Measurements from ENCODE around the gene SHISA9. TPM values are rescaled to one million over a fixed set of nuclear protein-coding genes. Genes with fewer than 3 reads are reported as not detected.

The SHISA9 gene
- total and polyA plus RNA-seq, 5 donors from 2014 or later: not detected

- ATAC-seq (ENCODE audit: low read depth in 2 of 2) (no peak), DNase-seq (no peak)
- peaks cover 0 to 4% (median 0%) of the 10 kb centered on the region in 7 donors for H3K9me3 Mint-ChIP-seq
- peaks cover 13% of the 10 kb centered on the region for H3K27me3 Mint-ChIP-seq
- no peaks in the 10 kb centered on the region for H3K4me1 ChIP-seq (ENCODE audit: control insufficient read depth, insufficient read depth, low read length, poor library complexity, severe bottlenecking)
- no peaks in the 10 kb centered on the region for H3K36me3 Mint-ChIP-seq
- H3K27ac ChIP-seq (ENCODE audit: insufficient read depth, low read length, poor library complexity, severe bottlenecking): no peak overlapping the region
- no peak overlapping the region for H3K27ac Mint-ChIP-seq
- no peaks in the 10 kb centered on the region for H3K9me3 ChIP-seq (ENCODE audit: control insufficient read depth in 2 of 2, low read length in 2 of 2)
- no peaks in the 10 kb centered on the region for H3K27me3 ChIP-seq (ENCODE audit: control insufficient read depth, insufficient read depth, low read length)
- no peaks in the 10 kb centered on the region for H3K36me3 ChIP-seq (ENCODE audit: control insufficient read depth, insufficient read depth, low read length)
- H3K4me3 ChIP-seq (ENCODE audit: low read depth, low read length): no peak overlapping the region
- H3K4me3 Mint-ChIP-seq: no peak overlapping the region
- H3K4me1 Mint-ChIP-seq: no peaks in the 10 kb centered on the region
Measured at GRCh38 chr16:12999368-12999767, 98.0 kb downstream of the SHISA9 start.

GRCh38 chr16:13005721-13006247 lies 104.4 kb downstream of the SHISA9 start:
- Mint-ChIP-seq H3K4me1 (no peaks in the 10 kb centered on the region), H3K27ac (no peak overlapping the region), H3K4me3 (no peak overlapping the region), H3K9me3 (peaks cover 0 to 7% (median 2%) of the 10 kb centered on the region in 7 donors), H3K27me3 (peaks cover 20% of the 10 kb centered on the region), H3K36me3 (no peaks in the 10 kb centered on the region)
- no peaks in the 10 kb centered on the region for H3K9me3 ChIP-seq (ENCODE audit: control insufficient read depth in 2 of 2, low read length in 2 of 2)
- ATAC-seq (ENCODE audit: low read depth in 2 of 2) (no peak), DNase-seq (no peak)
- no peaks in the 10 kb centered on the region for H3K27me3 ChIP-seq (ENCODE audit: control insufficient read depth, insufficient read depth, low read length)
- no peaks in the 10 kb centered on the region for H3K4me1 ChIP-seq (ENCODE audit: control insufficient read depth, insufficient read depth, low read length, poor library complexity, severe bottlenecking)
- no peaks in the 10 kb centered on the region for H3K36me3 ChIP-seq (ENCODE audit: control insufficient read depth, insufficient read depth, low read length)
- no peak overlapping the region for H3K4me3 ChIP-seq (ENCODE audit: low read depth, low read length)
- H3K27ac ChIP-seq (ENCODE audit: insufficient read depth, low read length, poor library complexity, severe bottlenecking): no peak overlapping the region

GRCh38 chr16:13012601-13013000 lies 111.2 kb downstream of the SHISA9 start:
- ATAC-seq (ENCODE audit: low read depth in 2 of 2) (no peak), DNase-seq (no peak)
- Mint-ChIP-seq H3K27ac (no peak overlapping the region), H3K4me1 (no peaks in the 10 kb centered on the region), H3K27me3 (peaks cover 7% of the 10 kb centered on the region), H3K4me3 (no peak overlapping the region), H3K36me3 (no peaks in the 10 kb centered on the region), H3K9me3 (peaks cover 0 to 2% (median 0%) of the 10 kb centered on the region in 7 donors)
- H3K27ac ChIP-seq (ENCODE audit: insufficient read depth, low read length, poor library complexity, severe bottlenecking): no peak overlapping the region
- H3K4me3 ChIP-seq (ENCODE audit: low read depth, low read length): no peak overlapping the region
- no peaks in the 10 kb centered on the region for H3K9me3 ChIP-seq (ENCODE audit: control insufficient read depth in 2 of 2, low read length in 2 of 2)
- no peaks in the 10 kb centered on the region for H3K27me3 ChIP-seq (ENCODE audit: control insufficient read depth, insufficient read depth, low read length)
- no peaks in the 10 kb centered on the region for H3K36me3 ChIP-seq (ENCODE audit: control insufficient read depth, insufficient read depth, low read length)
- no peaks in the 10 kb centered on the region for H3K4me1 ChIP-seq (ENCODE audit: control insufficient read depth, insufficient read depth, low read length, poor library complexity, severe bottlenecking)

GRCh38 chr16:13013043-13013442 lies 111.6 kb downstream of the SHISA9 start:
- Mint-ChIP-seq H3K27me3 (peaks cover 7% of the 10 kb centered on the region), H3K36me3 (no peaks in the 10 kb centered on the region), H3K27ac (no peak overlapping the region), H3K9me3 (peaks cover 0 to 2% (median 0%) of the 10 kb centered on the region in 7 donors), H3K4me1 (no peaks in the 10 kb centered on the region), H3K4me3 (no peak overlapping the region)
- Histone ChIP-seq H3K9me3 (ENCODE audit: control insufficient read depth in 2 of 2, low read length in 2 of 2) (no peaks in the 10 kb centered on the region), H3K27ac (ENCODE audit: insufficient read depth, low read length, poor library complexity, severe bottlenecking) (no peak overlapping the region), H3K27me3 (ENCODE audit: control insufficient read depth, insufficient read depth, low read length) (no peaks in the 10 kb centered on the region), H3K36me3 (ENCODE audit: control insufficient read depth, insufficient read depth, low read length) (no peaks in the 10 kb centered on the region), H3K4me1 (ENCODE audit: control insufficient read depth, insufficient read depth, low read length, poor library complexity, severe bottlenecking) (no peaks in the 10 kb centered on the region), H3K4me3 (ENCODE audit: low read depth, low read length) (no peak overlapping the region)
- DNase-seq (no peak), ATAC-seq (ENCODE audit: low read depth in 2 of 2) (no peak)

- Histone ChIP-seq H3K27me3 (ENCODE audit: control insufficient read depth, insufficient read depth, low read length) (no peaks in the 10 kb centered on the region), H3K9me3 (ENCODE audit: control insufficient read depth in 2 of 2, low read length in 2 of 2) (no peaks in the 10 kb centered on the region), H3K4me3 (ENCODE audit: low read depth, low read length) (no peak overlapping the region), H3K27ac (ENCODE audit: insufficient read depth, low read length, poor library complexity, severe bottlenecking) (no peak overlapping the region), H3K36me3 (ENCODE audit: control insufficient read depth, insufficient read depth, low read length) (no peaks in the 10 kb centered on the region), H3K4me1 (ENCODE audit: control insufficient read depth, insufficient read depth, low read length, poor library complexity, severe bottlenecking) (no peaks in the 10 kb centered on the region)
- Mint-ChIP-seq H3K27ac (no peak overlapping the region), H3K4me3 (no peak overlapping the region), H3K36me3 (no peaks in the 10 kb centered on the region), H3K4me1 (no peaks in the 10 kb centered on the region), H3K27me3 (no peaks in the 10 kb centered on the region), H3K9me3 (peaks cover 0 to 4% (median 0%) of the 10 kb centered on the region in 7 donors)
- no peak for DNase-seq
- no peak for ATAC-seq (ENCODE audit: low read depth in 2 of 2)
Measured at GRCh38 chr16:13014476-13014875, 113.1 kb downstream of the SHISA9 start.

GRCh38 chr16:13018026-13018425 lies 116.6 kb downstream of the SHISA9 start:
- H3K27me3 Mint-ChIP-seq: no peaks in the 10 kb centered on the region
- peaks cover 0 to 2% (median 0%) of the 10 kb centered on the region in 7 donors for H3K9me3 Mint-ChIP-seq
- no peak overlapping the region for H3K27ac Mint-ChIP-seq
- Histone ChIP-seq H3K4me1 (ENCODE audit: control insufficient read depth, insufficient read depth, low read length, poor library complexity, severe bottlenecking) (no peaks in the 10 kb centered on the region), H3K9me3 (ENCODE audit: control insufficient read depth in 2 of 2, low read length in 2 of 2) (no peaks in the 10 kb centered on the region), H3K4me3 (ENCODE audit: low read depth, low read length) (no peak overlapping the region), H3K27me3 (ENCODE audit: control insufficient read depth, insufficient read depth, low read length) (no peaks in the 10 kb centered on the region), H3K36me3 (ENCODE audit: control insufficient read depth, insufficient read depth, low read length) (no peaks in the 10 kb centered on the region), H3K27ac (ENCODE audit: insufficient read depth, low read length, poor library complexity, severe bottlenecking) (no peak overlapping the region)
- DNase-seq (no peak), ATAC-seq (ENCODE audit: low read depth in 2 of 2) (no peak)
- no peak overlapping the region for H3K4me3 Mint-ChIP-seq
- no peaks in the 10 kb centered on the region for H3K36me3 Mint-ChIP-seq
- no peaks in the 10 kb centered on the region for H3K4me1 Mint-ChIP-seq

GRCh38 chr16:13021996-13022395 lies 120.6 kb downstream of the SHISA9 start:
- Histone ChIP-seq H3K4me3 (ENCODE audit: low read depth, low read length) (no peak overlapping the region), H3K27me3 (ENCODE audit: control insufficient read depth, insufficient read depth, low read length) (no peaks in the 10 kb centered on the region), H3K4me1 (ENCODE audit: control insufficient read depth, insufficient read depth, low read length, poor library complexity, severe bottlenecking) (no peaks in the 10 kb centered on the region), H3K27ac (ENCODE audit: insufficient read depth, low read length, poor library complexity, severe bottlenecking) (no peak overlapping the region), H3K9me3 (ENCODE audit: control insufficient read depth in 2 of 2, low read length in 2 of 2) (no peaks in the 10 kb centered on the region), H3K36me3 (ENCODE audit: control insufficient read depth, insufficient read depth, low read length) (no peaks in the 10 kb centered on the region)
- H3K9me3 Mint-ChIP-seq: peaks cover 0 to 7% (median 3%) of the 10 kb centered on the region in 7 donors
- no peak overlapping the region for H3K27ac Mint-ChIP-seq
- H3K4me3 Mint-ChIP-seq: no peak overlapping the region
- no peaks in the 10 kb centered on the region for H3K27me3 Mint-ChIP-seq
- no peaks in the 10 kb centered on the region for H3K36me3 Mint-ChIP-seq
- no peak for ATAC-seq (ENCODE audit: low read depth in 2 of 2)
- no peak for DNase-seq
- no peaks in the 10 kb centered on the region for H3K4me1 Mint-ChIP-seq

- Mint-ChIP-seq H3K4me1 (no peaks in the 10 kb centered on the region), H3K27me3 (no peaks in the 10 kb centered on the region), H3K9me3 (peaks cover 0 to 16% (median 4%) of the 10 kb centered on the region in 7 donors), H3K36me3 (no peaks in the 10 kb centered on the region), H3K27ac (no peak overlapping the region), H3K4me3 (no peak overlapping the region)
- Histone ChIP-seq H3K27me3 (ENCODE audit: control insufficient read depth, insufficient read depth, low read length) (no peaks in the 10 kb centered on the region), H3K4me1 (ENCODE audit: control insufficient read depth, insufficient read depth, low read length, poor library complexity, severe bottlenecking) (no peaks in the 10 kb centered on the region), H3K27ac (ENCODE audit: insufficient read depth, low read length, poor library complexity, severe bottlenecking) (no peak overlapping the region), H3K36me3 (ENCODE audit: control insufficient read depth, insufficient read depth, low read length) (no peaks in the 10 kb centered on the region), H3K4me3 (ENCODE audit: low read depth, low read length) (no peak overlapping the region), H3K9me3 (ENCODE audit: control insufficient read depth in 2 of 2, low read length in 2 of 2) (no peaks in the 10 kb centered on the region)
- DNase-seq (no peak), ATAC-seq (ENCODE audit: low read depth in 2 of 2) (no peak)
Measured at GRCh38 chr16:13029786-13030185, 128.4 kb downstream of the SHISA9 start.
